DND-41 (cell line): ENCODE data around the gene LRRC4.

ENCODE experiments used
- ATAC-seq: fragments of 200-7000 bp; cut with Tn5 transposase; 3 replicates; pipeline ENCODE4 v1.9.1; 2021; ENCODE audit warnings: low read depth; ENCODE audit not compliant: insufficient read depth
- DNase-seq: peaks from one replicate; pipeline ENCODE4 v3.0.0-alpha.2; 2020
- H2AFZ ChIP-seq: 2 replicates; pipeline ENCODE4 v1.6.0; 2012; ENCODE audit warnings: low read depth, low read length
- H3K27ac ChIP-seq: 2 replicates; pipeline ENCODE4 v1.5.1; 2012; ENCODE audit warnings: low read length, inconsistent platforms
- H3K27me3 ChIP-seq: fragments of 200-600 bp; sonication (generic); 2 replicates; pipeline ENCODE4 v1.6.0; 2012; ENCODE audit warnings: low read length, mild to moderate bottlenecking, inconsistent platforms; ENCODE audit not compliant: insufficient read depth, poor library complexity
- H3K36me3 ChIP-seq: 2 replicates; pipeline ENCODE4 v1.5.1; 2012; ENCODE audit warnings: low read length, inconsistent platforms; ENCODE audit not compliant: insufficient read depth
- H3K4me1 ChIP-seq: 2 replicates; pipeline ENCODE4 v1.5.1; 2012; ENCODE audit warnings: mild to moderate bottlenecking, low read length; ENCODE audit not compliant: insufficient read depth
- H3K4me2 ChIP-seq: 2 replicates; pipeline ENCODE4 v1.6.0; 2012; ENCODE audit warnings: mild to moderate bottlenecking, moderate library complexity, low read length, inconsistent platforms; ENCODE audit not compliant: insufficient read depth
- H3K4me3 ChIP-seq, 2 experiments: fragments of 200-600 bp in 1 of 2; shearing (Covaris generic) in 1 of 2; 2 replicates each; pipeline ENCODE4 v1.5.1; 2012 to 2016; ENCODE audit warnings: inconsistent platforms in 2 of 2, low read length in 2 of 2, mild to moderate bottlenecking in 2 of 2, low read depth in 1 of 2, moderate library complexity in 1 of 2
- H3K79me2 ChIP-seq: 2 replicates; pipeline ENCODE4 v1.6.0; 2012; ENCODE audit warnings: low read length, inconsistent platforms; ENCODE audit not compliant: insufficient read depth
- H3K9ac ChIP-seq: 2 replicates; pipeline ENCODE4 v1.6.0; 2012; ENCODE audit warnings: low read depth, mild to moderate bottlenecking, inconsistent platforms, low read length, moderate library complexity
- H3K9me3 ChIP-seq: 2 replicates; pipeline ENCODE4 v1.5.1; 2012; ENCODE audit warnings: low read length, moderate library complexity, mild to moderate bottlenecking, inconsistent platforms; ENCODE audit not compliant: insufficient read depth, severe bottlenecking
- H4K20me1 ChIP-seq: 2 replicates; pipeline ENCODE4 v1.6.0; 2012; ENCODE audit warnings: low read length; ENCODE audit not compliant: insufficient read depth
- EZH2 ChIP-seq: IDR thresholded peaks from 3 replicates; pipeline ENCODE4 v1.6.1; 2012; ENCODE audit warnings: borderline replicate concordance, low read depth, mild to moderate bottlenecking, moderate library complexity, low read length, inconsistent platforms; ENCODE audit not compliant: severe bottlenecking
- TF ChIP-seq, protein P1 (sequence below): IDR thresholded peaks from 2 replicates; pipeline ENCODE4 v1.5.1; 2012; ENCODE audit warnings: borderline replicate concordance, low read length, moderate library complexity, mild to moderate bottlenecking; ENCODE audit not compliant: poor library complexity, severe bottlenecking; ENCODE audit errors: extremely low read depth

The LRRC4 gene

DNA sequence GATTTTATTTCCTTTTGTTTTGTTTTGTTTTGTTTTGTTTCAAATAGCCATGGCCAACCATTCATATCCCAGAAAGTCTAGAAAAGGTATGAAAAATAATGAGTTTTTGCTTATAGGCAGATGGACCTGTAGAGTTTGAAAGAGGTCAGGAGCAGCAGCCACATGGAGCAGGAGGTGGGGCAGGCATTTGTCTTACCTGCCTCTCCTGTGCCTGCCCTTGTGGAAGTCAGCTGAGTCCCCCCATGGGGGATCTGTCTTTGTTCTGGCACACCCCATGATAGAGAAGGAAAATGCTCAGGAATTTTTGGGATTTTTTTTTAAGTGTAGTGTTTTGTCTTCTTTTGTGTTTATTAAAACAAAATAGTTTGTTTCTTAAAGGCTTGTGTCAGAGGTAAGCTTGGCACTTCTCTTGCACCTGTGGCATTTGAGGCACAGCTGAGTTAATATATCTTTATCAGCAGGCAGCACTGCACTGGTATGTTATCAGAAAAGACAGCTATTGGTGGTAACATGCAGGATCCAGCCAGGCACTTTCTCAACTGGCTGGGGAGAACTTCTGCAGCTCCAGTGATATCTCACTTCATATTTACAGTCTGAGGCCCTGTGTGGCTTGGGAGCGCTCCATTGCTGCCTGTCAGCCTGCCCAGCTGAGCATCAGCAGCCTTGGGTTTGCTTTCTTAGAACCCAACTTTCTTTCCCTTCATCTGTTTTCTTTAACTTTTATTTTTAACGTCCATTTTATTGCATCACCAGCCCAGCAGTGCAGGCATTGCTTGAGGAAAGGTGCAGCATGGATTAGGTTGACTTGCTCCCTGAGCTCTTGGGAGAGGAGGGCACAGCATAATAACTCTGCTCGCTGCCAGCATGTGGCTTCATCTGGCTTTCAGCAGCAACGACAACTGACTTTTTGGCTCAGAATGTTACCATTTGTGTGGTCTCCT lies 44.4 kb downstream of the LRRC4 start:
- Histone ChIP-seq H3K27ac (no peak overlapping the region), H2AFZ (no peak overlapping the region), H3K9me3 (no peaks in the 10 kb centered on the region), H3K79me2 (no peaks in the 10 kb centered on the region), H3K4me1 (no peaks in the 10 kb centered on the region), H3K9ac (no peak overlapping the region), H3K4me3 (no peak overlapping the region), H3K27me3 (no peaks in the 10 kb centered on the region), H4K20me1 (no peaks in the 10 kb centered on the region), H3K4me2 (no peak overlapping the region), H3K36me3 (peaks cover 16% of the 10 kb centered on the region)
- DNase-seq = no peak
- TF ChIP-seq, protein P1, sequence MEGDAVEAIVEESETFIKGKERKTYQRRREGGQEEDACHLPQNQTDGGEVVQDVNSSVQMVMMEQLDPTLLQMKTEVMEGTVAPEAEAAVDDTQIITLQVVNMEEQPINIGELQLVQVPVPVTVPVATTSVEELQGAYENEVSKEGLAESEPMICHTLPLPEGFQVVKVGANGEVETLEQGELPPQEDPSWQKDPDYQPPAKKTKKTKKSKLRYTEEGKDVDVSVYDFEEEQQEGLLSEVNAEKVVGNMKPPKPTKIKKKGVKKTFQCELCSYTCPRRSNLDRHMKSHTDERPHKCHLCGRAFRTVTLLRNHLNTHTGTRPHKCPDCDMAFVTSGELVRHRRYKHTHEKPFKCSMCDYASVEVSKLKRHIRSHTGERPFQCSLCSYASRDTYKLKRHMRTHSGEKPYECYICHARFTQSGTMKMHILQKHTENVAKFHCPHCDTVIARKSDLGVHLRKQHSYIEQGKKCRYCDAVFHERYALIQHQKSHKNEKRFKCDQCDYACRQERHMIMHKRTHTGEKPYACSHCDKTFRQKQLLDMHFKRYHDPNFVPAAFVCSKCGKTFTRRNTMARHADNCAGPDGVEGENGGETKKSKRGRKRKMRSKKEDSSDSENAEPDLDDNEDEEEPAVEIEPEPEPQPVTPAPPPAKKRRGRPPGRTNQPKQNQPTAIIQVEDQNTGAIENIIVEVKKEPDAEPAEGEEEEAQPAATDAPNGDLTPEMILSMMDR = no peak
- TF ChIP-seq EZH2 = no peak
- ATAC-seq = no peak

DNA sequence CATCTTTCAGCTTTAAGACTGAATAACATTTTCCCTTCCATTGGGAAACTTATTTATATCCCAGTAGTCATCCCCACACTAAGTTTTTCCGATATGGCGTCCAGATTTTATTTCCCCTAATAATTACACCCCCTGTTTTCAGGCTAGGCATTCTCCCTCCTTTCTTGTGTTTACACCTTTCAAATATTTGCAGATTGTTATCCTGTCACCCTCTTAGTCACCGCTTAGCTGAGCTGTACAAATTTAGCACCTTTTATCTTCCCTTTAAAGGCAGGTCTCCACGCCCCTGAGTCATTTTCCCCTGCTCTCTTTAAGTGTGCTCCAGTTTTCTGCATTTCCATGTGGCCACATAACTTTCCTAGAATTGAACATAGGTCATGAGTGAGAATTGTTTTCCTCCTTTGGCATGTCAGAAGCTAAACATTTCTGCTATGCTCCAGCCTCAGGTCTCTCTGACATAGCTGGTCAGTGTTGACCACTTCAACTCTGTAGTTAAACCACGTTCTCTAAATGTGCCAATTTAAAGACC lies 47.4 kb downstream of the LRRC4 start:
- TF ChIP-seq EZH2 = no peak
- TF ChIP-seq, protein P1 = no peak
- Histone ChIP-seq H3K9ac (no peak overlapping the region), H3K27me3 (no peaks in the 10 kb centered on the region), H4K20me1 (no peaks in the 10 kb centered on the region), H3K4me2 (no peak overlapping the region), H3K27ac (no peak overlapping the region), H3K36me3 (0 out of 2 replicates have a peak, but pooled peaks cover 5% of the 10 kb centered on the region), H3K9me3 (peaks cover 5% of the 10 kb centered on the region), H3K4me1 (no peaks in the 10 kb centered on the region), H3K4me3 (no peak overlapping the region), H2AFZ (no peak overlapping the region), H3K79me2 (no peaks in the 10 kb centered on the region)
- no peak for ATAC-seq
- no peak for DNase-seq

DNA sequence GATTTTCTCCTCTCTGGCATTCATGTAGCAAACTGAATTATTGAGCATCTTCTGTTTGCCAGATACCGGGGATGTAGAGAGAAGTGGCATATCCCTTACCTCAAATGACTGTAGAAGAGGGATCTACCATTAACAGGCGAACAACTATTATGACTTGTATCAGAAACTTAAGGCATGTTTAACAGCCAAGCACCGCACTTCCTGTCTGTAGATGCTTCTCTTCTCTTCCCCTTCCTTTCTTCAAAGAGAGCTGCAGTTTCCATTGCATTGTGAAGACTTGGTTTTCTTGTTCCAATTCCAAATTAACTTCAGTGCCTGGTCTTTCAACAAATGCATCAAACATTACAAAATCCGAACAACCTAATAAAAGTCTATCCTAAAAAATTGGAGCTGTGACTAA lies 49.3 kb downstream of the LRRC4 start:
- Histone ChIP-seq H3K4me2 (no peak overlapping the region), H4K20me1 (no peaks in the 10 kb centered on the region), H3K9ac (no peak overlapping the region), H2AFZ (no peak overlapping the region), H3K4me3 (no peak overlapping the region), H3K4me1 (no peaks in the 10 kb centered on the region), H3K27me3 (no peaks in the 10 kb centered on the region), H3K36me3 (peaks cover 16% of the 10 kb centered on the region), H3K79me2 (no peaks in the 10 kb centered on the region), H3K27ac (no peak overlapping the region), H3K9me3 (peaks cover 12% of the 10 kb centered on the region)
- ATAC-seq (0 out of 3 replicates have a peak, but pooled peaks have one; percentile 50), DNase-seq (no peak)
- TF ChIP-seq EZH2 = no peak
- TF ChIP-seq, protein P1 = no peak
